GM19328 (cell line): ENCODE data around the gene EFNB2.

Source experiments
- ATAC-seq: cut with Tn5 transposase; IDR thresholded peaks from one replicate; pipeline ENCODE4 v1.9.1; 2021; ENCODE audit warnings: mild to moderate bottlenecking, moderate library complexity; ENCODE audit not compliant: unreplicated experiment

The EFNB2 gene

DNA sequence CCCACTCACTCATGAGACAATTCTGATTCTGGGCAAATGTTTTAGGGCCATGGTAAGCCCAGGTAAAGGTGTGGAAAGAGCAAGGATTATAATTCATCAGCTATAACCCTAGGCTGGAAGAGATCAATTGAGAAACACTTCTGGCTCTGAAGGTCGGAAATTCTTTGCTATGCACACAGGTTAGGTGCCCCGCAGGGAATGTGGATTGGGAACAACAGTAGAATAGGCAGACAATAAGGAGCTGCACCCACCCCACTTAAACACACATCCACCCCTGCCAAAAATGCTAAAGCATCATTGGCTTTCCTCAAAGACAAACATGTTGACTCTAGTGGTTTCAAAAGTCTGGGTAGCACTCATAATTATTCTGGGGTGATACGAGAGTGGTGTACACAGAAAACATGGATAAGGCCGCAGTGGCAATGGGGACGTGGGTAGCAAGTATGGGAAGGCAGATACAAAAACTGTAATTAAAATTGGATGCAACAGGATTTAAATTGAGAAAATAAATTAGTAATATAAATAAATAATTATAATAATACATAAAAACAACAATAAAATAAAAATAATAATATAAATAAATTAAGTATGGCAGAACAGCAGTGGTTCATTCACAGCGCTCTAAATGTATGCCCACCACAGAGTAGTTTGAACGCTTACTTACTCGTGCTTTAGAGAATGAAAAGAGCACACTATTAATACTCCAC lies 8.6 kb downstream of the EFNB2 start:
- ATAC-seq: no peak

GRCh38 chr13:106525865-106526264 lies 9.6 kb downstream of the EFNB2 start:
- no peak for ATAC-seq

DNA sequence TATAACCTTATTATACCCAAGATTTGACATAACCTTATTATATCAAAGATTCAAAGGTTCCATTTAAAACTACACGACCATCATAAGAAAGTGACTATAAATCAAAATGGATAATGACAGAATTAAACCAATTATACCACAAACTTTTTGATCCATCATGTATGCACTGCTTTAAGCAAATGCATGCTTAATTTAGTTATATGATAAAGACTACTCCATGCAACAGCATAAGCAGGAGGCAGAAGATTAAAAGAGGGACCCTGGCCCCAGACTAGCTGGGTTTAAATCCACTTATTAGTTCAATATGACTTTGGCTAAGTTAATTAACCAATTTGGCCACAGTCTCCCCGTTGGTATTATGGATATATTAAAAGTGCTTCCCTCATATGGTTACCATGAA lies 11.4 kb downstream of the EFNB2 start:
- ATAC-seq: no peak

DNA sequence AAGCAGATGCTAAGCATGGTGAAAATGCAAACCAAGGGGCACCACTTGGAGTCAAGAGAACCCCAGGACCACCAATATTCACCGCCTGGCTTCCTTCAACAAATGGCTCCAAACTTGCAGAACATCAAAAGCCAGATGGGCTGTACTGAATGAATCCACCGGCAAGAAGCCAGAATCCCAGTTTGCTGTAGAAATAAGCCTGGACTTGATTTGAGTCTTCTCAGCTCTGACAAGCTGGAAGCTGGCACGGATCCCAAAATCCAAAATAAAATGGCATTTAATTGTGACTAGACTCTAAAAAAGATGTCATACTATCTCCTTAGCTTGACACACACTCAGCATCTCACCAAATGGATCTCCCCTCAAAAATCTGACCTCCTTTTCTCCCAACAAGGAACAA lies 11.9 kb downstream of the EFNB2 start:
- ATAC-seq: no peak

- no peak for ATAC-seq
Measured at GRCh38 chr13:106522898-106523525, 12.4 kb downstream of the EFNB2 start.

DNA sequence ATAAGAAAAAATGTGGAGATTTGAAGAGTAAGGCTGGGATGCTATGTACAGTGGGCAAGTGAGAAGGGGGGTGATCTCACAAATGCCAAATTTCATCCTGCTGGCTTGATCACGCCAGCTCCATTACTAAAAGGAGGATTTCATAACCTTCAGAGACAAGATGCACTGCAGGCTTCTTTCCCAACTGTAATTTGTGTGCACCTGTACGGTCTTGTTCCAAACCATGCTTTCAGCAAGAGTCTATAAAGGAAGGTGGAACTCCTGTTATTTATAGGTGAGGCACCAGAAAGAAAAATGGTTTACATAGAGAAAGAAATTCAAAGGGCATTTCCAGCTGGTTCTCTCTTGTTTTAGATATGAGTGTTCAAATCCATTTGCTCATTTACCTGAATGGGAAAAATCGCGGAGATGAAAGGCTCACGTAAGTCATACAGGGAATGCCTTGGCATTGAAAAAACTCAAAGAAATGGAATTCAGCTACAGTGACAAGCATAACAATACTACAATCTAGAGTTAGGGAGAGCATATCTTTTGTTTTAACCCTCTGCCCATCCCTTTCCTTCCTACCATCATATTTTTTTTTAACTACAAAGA lies 13.3 kb downstream of the EFNB2 start:
- no peak for ATAC-seq

DNA sequence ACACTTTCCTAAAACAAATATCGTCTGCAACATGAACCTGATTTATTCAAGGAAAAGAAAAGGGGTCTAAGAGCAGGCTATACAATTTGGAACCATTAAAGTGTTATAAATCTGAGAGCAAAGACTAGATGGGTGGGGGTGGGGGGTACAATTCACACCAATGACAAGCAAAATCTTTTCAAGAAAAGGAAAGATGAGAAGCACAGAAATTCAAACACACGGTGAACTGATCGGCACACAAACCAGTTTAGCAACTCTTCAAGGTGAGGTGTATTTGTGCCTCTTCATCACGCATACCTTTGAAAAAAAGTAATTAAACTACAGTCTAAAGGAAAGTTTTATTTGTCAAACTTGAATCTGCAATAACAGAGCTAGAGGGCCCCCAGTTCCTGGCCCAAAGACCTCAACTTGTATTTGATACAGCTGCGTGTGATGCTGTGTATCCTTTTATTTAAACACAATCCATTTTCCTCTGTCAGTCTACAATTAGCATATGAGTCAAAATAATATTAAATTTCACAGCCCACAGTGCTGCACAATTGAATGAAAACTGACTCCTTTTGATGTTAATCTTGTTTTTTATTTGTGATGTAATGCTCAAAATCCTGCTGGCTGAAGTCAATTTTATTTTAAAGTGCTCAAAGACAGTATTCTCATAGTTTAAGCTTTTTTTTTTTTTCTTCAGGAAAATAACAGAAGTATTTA lies 14.2 kb downstream of the EFNB2 start:
- no peak for ATAC-seq

DNA sequence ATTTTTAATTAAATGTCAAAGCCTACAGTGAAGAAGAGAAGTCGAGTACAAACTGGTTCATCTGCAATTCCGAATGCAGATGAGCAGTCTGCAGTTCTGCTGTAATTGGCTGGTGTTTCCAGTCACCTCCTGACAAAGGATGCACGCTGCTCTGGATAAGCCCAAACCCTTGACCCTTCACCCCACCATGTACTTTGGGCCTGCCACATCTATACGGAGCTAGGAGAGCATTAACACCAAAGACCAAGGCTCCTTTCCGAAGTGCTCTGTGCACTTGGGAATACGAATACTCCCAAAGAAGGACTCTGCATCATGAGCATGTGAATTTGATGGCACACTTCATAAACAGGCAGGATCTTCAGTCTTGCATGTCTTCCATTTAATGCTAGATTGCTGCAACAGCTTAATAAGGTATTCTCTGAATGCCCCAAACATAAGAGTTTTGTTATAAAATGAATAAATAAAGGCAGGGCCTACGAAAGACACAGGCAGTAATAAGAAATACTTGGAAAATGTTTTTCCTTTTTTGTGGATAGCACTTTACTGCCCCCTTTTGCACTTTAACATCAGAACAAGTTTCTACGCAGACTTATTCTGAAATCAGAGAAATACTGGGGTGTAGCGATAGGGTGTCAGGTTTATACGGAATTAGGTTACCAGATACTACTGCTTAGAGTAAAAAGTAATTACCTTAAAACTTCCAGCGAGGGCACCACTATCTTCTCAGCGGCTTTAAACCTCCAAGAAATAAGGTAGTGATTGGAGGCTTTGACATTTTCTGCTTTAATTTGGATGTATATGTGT lies 15.0 kb downstream of the EFNB2 start:
- no peak for ATAC-seq

- ATAC-seq: no peak
Measured at GRCh38 chr13:106518512-106518911, 16.9 kb downstream of the EFNB2 start.

GRCh38 chr13:106517109-106517847 lies 18.2 kb downstream of the EFNB2 start:
- ATAC-seq: no peak

- ATAC-seq: no peak
Measured at GRCh38 chr13:106515635-106516254, 19.7 kb downstream of the EFNB2 start.

DNA sequence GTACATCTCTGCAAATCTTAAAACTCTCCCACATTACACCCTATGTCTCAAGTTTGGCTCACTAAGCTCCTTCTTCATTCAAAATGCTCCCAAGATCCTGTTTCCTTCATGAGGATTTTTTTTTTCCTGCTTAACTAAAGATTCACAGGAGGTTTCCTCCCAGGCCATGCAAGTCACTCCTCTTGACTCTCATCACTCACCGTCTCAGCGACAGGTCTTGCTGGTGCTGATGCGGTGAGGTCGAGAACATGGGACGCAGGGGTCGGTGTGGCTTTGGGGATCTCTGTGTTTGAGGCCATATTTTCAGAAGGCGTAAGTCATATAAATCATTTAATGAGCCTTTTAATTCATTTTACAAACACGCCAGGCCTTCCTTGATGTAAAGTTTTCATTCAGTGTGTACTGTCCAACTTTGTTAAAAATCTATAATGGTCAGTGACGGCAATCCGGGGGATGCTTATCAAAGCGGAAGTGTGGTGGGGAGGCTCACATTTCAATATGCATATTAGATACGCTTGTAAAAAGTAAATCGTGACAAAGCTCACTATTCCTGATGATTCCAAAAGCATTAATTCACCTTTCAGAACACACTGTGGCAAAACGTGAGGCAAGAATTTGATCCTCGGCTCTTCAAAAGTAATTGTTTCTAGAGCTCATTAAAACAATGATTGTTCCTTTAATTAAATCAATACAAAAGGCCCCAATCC lies 20.4 kb downstream of the EFNB2 start:
- no peak for ATAC-seq

DNA sequence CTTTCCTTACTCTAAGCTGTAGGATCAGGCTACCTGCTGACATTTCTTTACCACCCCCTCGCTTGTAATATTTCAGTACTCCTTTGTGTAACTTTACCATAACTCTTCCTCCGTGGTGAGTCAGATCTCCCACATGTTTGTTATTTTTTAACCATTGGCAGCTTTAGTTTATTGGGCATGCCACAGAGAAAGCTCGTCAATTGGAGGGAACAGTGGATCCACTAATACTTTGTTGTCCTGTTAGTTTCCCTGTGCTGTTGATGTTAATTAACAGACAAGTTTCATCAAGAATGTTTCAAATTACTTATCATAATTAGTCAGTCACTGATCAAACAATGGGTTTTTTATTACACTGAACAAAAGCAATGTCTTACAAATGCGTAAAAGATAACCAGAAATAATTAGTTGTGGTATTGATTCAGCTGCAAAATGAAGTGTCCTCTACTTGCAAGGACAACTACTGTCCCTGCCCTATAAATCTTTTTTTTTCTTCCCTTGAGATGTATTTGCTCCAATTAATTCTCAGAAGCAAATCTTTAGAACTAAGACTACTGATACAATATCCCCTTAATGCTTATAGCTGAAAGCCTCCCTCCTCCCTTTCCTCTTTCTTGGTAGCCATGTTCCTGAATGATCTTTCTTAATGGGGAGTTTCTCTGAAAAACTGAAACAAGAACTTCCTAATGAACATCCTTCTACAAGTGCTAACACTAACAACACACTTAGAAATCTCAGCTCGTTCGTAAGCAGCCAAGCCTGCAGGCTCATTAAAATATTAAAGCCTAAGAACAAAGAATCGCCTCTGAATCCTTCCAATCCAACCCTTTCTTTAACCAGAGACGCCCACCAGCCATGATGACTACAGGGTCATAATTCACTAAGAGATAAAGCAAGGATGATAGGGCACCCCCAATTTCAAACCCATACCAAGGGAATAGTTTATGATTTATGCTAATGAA lies 22.2 kb downstream of the EFNB2 start:
- ATAC-seq: no peak

GRCh38 chr13:106507560-106508274 lies 27.7 kb downstream of the EFNB2 start:
- no peak for ATAC-seq

GRCh38 chr13:106506286-106506685 lies 29.2 kb downstream of the EFNB2 start:
- no peak for ATAC-seq

DNA sequence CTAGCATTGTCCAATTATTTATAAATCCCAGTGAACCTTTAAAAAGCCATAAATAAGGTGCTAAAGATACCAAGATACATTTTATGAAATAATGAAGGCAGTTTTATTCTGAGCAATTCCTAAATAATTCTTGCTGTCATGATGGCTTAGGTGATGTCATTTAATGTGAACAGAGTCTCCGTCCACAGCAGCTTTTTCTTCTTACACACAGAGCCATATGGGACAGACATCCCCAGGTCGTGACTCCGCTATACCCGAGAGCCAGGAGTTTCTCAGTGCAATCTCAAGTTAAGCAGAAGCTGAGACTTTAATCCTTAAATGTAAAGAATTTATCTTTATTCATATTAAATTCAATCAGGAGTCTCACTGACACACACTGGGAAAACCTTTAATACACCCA lies 29.7 kb downstream of the EFNB2 start:
- ATAC-seq: no peak

GRCh38 chr13:106505295-106505694 lies 30.2 kb downstream of the EFNB2 start:
- ATAC-seq: no peak
